DMS79 (cell line): ENCODE results near the gene RIPOR2.
"Not testable (repeated sequence)": the region's sequence is repeated elsewhere in the genome, so short reads cannot be mapped to it uniquely, and the experiment has no call there.

Source experiments
- DNase-seq: peaks from one replicate; lab custom pipeline; 2025; lab: John Stamatoyannopoulos, UW

The RIPOR2 gene

DNA sequence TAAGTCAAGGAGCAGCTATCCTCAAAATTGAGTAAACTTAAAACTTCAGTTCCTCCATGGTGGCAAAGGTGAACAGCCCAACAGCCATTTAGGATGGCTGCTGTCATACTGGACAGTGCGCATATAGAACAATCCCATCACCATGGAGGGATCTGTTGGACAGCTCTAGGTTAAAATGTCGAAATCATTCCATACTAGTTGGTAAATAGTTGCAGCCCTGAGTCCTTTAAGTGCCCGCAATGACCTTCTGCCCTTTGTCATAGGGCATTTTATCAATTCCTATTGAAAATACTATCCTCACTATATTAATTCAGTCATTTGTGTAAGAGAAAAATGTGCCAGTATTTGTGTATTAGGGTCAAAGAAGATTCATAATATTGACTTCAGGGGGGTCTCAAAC is 128.2 kb downstream of the RIPOR2 start:
- DNase-seq = no peak

DNA sequence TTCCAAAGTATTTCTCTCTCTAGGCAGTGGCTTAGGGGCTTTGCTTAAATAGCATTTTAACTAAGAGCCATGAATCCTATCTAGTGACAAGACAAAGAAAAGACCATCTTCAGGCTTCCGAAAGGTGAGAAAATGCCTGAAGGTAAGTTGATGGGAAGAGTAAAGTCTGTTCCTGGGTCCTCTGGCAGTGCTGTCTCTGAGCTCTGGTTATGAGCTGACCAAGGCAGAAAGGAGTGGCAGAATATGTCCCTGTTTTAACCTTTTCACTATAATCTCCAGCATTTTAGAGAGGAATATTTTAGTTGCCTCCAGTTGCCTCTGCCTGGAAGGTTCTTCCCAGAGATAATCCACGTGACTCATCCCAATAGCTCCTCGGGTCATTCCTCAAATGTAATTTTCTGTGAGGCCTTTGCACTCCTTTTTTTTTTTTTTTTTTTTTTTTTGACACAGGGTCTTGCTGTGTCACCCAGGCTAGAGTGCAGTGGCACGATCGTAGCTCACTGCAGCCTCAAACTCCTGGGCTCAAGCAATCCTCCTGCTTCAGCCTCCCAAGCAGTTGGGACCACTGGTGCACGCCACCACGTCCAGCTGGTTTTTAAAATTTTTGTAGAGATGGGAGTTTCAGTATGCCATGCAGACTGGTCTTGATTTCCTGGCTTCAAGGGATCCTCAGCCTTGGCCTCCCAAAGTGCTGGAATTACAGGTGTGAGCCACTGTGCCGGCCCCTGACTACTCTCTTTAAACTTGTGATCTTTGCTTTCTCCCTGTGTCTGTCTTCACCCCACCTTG is 133.3 kb downstream of the RIPOR2 start:
- DNase-seq = no peak

GRCh38 chr6:24799541-24799915 is 136.2 kb downstream of the RIPOR2 start:
- DNase-seq = no peak

GRCh38 chr6:24798740-24799540 is 136.8 kb downstream of the RIPOR2 start, which contains the start of gene ARMH2:
ARMH2 (minus strand) TSS chr6:24798917; CDS start chr6:24798857, 60 bp downstream.
- DNase-seq = no peak

- DNase-seq = peak; percentile 55
Observed at GRCh38 chr6:24797596-24798216, 138.1 kb downstream of the RIPOR2 start.

GRCh38 chr6:24796616-24797290 is 139.0 kb downstream of the RIPOR2 start:
- no peak for DNase-seq

DNA sequence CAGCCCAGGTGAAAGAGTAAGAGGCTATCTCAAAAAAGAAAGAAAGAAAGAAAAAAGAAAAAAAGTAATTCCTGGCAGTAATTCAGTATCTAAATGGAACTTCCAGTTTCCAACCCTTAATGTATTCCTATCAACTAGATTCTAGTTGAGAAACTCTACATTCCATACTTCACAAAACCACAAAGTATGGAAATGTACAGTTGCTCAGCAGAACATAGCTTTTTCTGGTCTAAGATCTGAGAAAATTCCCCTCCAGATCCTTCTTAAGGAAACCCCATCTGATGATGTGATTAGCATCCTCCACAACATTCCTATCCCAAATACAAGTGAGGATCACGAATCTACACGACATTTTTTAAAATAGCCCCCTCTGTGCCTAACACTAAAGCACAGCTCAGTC is 140.7 kb downstream of the RIPOR2 start:
- DNase-seq = no peak

DNA sequence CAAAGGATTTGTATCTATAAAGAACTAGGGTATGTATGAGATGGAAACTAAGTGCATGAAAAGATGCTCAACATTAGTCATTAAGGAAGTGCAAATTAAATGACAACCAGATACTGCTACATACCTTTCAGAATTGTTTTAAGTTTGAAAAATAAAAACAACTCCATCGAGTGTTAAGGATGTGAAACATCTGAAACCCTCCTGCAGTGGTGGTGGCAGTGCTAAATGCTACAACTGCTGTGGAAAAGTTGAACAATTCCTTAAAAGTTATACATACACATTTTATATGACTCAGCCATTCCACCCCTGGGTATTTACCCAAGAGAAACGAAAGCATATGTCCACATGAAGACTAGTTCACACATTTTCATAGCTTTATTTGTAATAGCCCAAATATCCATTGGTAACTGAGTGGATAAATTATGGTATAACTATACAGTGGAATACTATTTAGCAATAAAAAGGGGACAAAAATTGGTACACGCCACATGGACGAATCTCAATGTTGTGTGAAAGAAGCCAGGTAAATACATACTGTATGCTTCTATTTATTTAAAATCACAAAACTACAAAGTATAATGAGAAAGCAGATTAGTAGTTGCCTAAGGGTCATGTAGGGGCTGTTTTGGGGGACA is 147.6 kb downstream of the RIPOR2 start:
- no peak for DNase-seq

DNA sequence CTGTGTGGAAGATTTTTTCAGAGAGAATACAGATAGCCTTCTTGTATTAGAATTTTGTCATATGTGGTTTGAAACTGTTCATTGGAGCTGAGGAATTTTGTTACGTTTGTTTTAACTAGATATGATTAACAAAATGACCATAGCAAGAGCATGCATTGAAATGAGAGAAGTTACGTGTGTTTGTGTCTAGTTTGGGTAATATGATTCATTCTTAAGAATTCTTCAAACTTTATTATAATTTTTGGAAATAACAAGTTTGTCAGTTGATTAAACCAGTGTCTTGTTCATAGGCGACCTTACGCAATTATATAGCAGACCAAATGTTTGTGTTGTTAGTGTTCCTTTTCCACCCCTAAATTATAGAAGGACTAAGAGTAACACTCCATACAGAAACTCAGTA is 155.6 kb downstream of the RIPOR2 start:
- DNase-seq = no peak

DNA sequence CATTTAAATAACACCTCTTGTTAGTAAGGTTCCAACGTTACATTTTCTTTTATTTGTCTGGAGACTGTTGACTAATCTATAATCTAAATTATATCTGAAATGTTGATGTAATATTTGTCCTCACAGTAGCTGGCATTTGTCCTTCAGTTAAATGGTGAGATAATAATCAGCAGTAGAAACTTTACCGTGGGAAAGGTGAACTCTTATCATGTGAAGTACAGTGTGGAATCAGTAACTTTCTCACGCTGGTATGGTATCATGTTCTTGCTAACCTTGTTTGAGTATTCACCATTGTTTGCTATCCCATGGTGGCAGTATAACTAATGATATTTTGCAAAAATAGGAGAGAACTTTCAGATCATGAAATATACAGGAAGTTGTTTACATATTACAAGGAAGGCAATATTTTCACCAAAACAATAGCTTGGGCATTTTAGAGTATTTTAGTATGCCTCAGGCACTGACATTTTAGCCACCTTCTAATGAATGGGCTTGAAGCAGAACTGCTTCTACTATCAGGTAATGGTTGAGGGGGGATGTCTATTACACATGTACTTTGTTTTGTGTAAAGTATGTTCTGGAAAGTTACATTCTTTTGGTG is 156.2 kb downstream of the RIPOR2 start:
- DNase-seq = no peak

DNA sequence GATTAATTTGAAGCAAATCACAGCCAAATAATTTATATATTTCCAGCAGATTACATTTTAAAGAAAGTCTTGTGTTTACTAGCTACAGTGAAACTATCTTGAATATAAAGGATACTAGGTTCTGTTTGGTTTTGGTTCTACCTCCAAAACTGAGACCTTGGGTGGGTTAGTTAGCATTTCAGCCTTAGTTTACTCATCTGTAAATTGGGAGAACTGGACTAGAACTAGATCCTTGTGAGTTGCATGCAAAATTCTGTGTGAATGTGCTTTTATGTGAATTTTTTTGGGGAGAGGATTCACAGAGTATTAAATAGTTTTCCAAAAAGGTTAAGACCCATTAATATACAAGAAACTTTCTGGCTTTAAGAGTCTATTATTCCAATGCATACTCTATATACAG is 156.9 kb downstream of the RIPOR2 start:
- DNase-seq = no peak

GRCh38 chr6:24778121-24778520 is 157.6 kb downstream of the RIPOR2 start:
- no peak for DNase-seq

- no peak for DNase-seq
Observed at GRCh38 chr6:24777227-24777626, 158.5 kb downstream of the RIPOR2 start.

- peak; percentile 60 for DNase-seq
Observed at GRCh38 chr6:24775520-24776058, 160.2 kb downstream of the RIPOR2 start.

DNA sequence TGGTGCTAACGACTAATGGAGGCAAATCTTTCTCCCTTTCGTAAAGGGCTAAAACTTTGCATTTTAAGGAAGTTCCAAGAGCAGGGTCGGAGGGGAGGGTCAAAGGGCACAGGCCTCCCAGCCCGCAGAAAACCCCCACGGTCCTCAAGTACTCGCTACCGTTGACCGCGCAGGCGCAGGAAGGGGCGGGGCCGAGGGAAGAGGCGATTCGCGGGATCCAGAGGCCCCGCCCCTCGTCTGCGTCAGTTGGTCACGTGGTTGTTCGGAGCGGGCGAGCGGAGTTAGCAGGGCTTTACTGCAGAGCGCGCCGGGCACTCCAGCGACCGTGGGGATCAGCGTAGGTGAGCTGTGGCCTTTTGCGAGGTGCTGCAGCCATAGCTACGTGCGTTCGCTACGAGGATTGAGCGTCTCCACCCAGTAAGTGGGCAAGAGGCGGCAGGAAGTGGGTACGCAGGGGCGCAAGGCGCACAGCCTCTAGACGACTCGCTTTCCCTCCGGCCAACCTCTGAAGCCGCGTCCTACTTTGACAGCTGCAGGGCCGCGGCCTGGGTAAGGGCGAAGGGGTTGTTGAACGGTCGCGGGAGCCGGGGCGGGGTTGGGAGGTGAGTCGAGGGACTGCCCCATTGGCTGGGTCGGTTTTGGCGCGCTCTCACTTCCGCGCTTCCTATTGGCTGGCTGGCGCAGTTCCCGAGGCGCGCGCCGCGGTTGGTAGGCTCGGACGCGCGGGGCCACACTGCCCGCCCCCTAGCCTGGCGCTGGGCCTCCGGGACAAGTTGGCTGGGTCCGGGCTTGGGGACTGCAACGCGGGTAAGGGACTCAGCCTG is 160.9 kb downstream of the RIPOR2 start, which contains the start of gene GMNN:
TSS of gene GMNN (plus strand) at position 242 of the 824 bp plus-strand sequence. CDS start 2,310 bp downstream, outside the sequence.
- DNase-seq = peak; percentile 93

- no peak for DNase-seq
Observed at GRCh38 chr6:24768361-24768760, 167.4 kb downstream of the RIPOR2 start.

DNA sequence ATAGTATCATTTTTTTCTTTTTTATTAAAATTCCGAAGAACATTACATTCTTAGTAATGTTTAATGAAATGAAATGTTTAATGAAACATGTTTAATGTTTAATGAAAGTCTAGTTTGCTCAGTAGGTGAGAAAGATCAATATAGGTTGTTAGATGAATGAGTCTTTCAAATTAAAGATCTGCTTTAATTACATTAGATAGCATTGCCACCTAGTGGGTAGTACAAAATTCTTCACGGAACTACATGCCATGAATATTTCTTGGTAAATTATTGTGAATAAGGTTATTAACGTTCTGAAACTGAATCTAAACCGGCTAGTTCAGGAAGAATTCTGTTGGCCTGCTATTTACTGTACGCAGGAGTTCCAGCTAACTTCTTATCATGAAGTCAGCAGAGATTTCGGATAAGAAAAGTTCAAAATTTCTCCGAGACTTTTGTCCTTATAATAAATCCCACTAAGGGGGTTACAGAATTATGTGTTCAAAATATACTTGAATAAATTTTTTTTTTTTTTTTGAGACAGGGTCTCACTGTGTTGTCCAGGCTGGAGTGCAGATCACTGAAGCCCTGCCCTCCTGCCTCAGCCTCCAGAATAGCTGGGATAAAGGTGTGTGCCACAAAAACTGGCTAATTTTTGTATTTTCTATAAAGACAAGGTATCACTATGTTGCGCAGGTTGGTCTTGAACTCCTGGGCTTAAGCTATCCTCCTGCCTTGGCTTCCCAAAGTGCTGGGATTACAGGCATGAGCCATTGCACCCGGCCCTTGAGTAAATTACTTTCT is 168.9 kb downstream of the RIPOR2 start:
- no peak for DNase-seq

DNA sequence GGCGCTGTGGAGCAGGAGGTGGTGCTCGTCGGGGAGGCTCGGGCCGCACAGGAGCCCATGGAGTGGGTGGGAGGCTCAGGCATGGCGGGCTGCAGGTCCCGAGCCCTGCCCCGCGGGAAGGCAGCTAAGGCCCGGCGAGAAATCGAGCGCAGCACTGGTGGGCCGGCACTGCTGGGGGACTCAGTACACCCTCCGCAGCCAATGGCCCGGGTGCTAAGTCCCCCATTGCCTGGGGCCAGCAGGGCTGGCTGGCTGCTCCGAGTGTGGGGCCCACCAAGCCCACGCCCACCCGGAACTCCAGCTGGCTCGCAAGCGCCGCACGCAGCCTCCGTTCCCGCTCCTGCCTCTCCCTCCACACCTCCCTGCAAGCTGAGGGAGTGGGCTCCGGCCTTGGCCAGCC is 169.8 kb downstream of the RIPOR2 start:
- not testable (repeated sequence) for DNase-seq
